IMR-90 (cell line): ENCODE results near the gene AOPEP.

ENCODE experiments used
- CTCF ChIP-seq: conservative IDR thresholded peaks from 2 replicates; pipeline ENCODE4 v1.5.1; 2012; ENCODE audit warnings: mild to moderate bottlenecking, low read depth, low read length, improper control_type of control experiment
- POLR2A ChIP-seq: IDR thresholded peaks from 2 replicates; pipeline ENCODE4 v1.6.1; 2012; ENCODE audit warnings: mild to moderate bottlenecking, low read depth, low read length
- SMC3 ChIP-seq: fragments of 150-350 bp; IDR thresholded peaks from 2 replicates; pipeline ENCODE4 v1.6.1; 2016; ENCODE audit warnings: low read depth, mild to moderate bottlenecking, antibody characterized with exemption, low read length, moderate library complexity
- USF2 ChIP-seq: fragments of 150-350 bp; IDR thresholded peaks from 2 replicates; pipeline ENCODE4 v1.6.1; 2017; ENCODE audit warnings: mild to moderate bottlenecking, antibody characterized with exemption, low read length, low read depth

GRCh38 chr9:94915476-94916450 is 189.3 kb downstream of the AOPEP start:
- TF ChIP-seq POLR2A (no peak), USF2 (no peak), SMC3 (no peak), CTCF (no peak)
